Measurements from ENCODE around the gene AFAP1L2. TPM values are rescaled to one million over a fixed set of nuclear protein-coding genes. Genes with fewer than 3 reads are reported as not detected.

The AFAP1L2 gene
- total RNA-seq, 2 donors from 2014 or later = 10.5 to 17.9 TPM

DNA sequence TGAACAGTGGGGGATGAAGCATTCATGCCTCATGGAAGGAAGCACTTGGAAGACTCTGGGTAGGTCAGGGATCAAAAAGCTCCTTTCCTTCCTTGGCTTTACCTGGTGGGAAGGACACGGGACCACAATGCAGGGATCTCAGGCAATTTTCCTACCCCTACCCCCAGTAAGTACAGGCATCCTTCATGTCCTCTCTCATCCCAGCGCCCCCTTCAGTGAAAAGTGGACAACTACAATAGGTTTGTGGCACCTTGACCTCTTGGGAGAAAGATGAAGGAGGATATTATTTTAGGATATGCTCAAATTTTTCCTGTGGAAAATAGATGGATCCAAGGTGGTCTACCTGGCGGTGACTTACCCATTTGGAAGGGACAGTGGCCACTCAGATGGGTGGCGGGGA is 16.5 kb downstream of the AFAP1L2 start:
- intact Hi-C loops (cut with DNase I) = no loop called here
- Histone ChIP-seq H3K4me1 (peaks cover 7% of the 10 kb centered on the region), H3K27ac (no peak overlapping the region), H3K27me3 (no peaks in the 10 kb centered on the region), H3K9me3 (no peaks in the 10 kb centered on the region), H3K36me3 (replicated peaks in 1 of 2; ENCODE audit: insufficient read depth in 1 of 2, low read depth in 2 of 2) (no peaks in the 10 kb centered on the region), H3K4me3 (no peak overlapping the region)
- DNase-seq (no peak), ATAC-seq (no peak)
- WGBS, 2 donors = 76 to 81% methylated on average over 4 of the region's 4 CpGs
- no peak for TF ChIP-seq CTCF (IDR thresholded peaks at IDR 0.05)
- TF ChIP-seq POLR2A (IDR thresholded peaks at IDR 0.05) = no peak

DNA sequence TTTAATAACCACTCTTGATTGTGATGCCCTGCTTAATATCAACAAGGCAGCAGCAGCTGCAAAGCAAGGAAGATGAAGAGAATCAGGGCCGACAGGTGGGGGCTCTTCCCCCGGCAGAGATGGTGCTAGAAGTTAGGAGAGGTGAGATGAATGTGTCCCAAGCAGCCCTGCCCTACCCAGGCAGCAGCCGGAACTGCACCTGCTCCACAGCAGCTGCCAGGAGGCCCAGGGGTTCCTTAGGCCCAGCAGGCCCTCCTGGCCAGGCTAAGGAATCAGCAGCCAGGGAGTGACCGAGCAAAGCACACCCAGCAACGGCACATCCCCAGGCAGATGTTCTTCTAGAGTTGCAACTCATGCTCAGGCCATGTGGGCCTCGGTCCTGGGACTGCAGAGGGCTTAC is 17.9 kb downstream of the AFAP1L2 start:
- intact Hi-C loops (cut with DNase I) = no loop called here
- no peak overlapping the region for H3K27ac ChIP-seq
- peaks cover 7% of the 10 kb centered on the region for H3K4me1 ChIP-seq
- no peaks in the 10 kb centered on the region for H3K27me3 ChIP-seq
- no peaks in the 10 kb centered on the region for H3K9me3 ChIP-seq
- TF ChIP-seq CTCF (IDR thresholded peaks at IDR 0.05) = no peak
- TF ChIP-seq POLR2A (IDR thresholded peaks at IDR 0.05) = no peak
- ATAC-seq (no peak), DNase-seq (no peak)
- 92 to 93% methylated on average over 3 to 6 of the region's 6 CpGs for WGBS, 2 donors
- no peaks in the 10 kb centered on the region for H3K36me3 ChIP-seq (replicated peaks in 1 of 2; ENCODE audit: insufficient read depth in 1 of 2, low read depth in 2 of 2)
- H3K4me3 ChIP-seq = no peak overlapping the region

- DNase-seq (no peak), ATAC-seq (no peak)
- no peaks in the 10 kb centered on the region for H3K36me3 ChIP-seq (replicated peaks in 1 of 2; ENCODE audit: insufficient read depth in 1 of 2, low read depth in 2 of 2)
- intact Hi-C loops (cut with DNase I) = no loop called here
- no peaks in the 10 kb centered on the region for H3K9me3 ChIP-seq
- 89 to 90% methylated on average over 3 of the region's 3 CpGs for WGBS, 2 donors
- H3K27me3 ChIP-seq = no peaks in the 10 kb centered on the region
- peaks cover 7% of the 10 kb centered on the region for H3K4me1 ChIP-seq
- TF ChIP-seq CTCF (IDR thresholded peaks at IDR 0.05) (no peak), POLR2A (IDR thresholded peaks at IDR 0.05) (no peak)
- no peak overlapping the region for H3K4me3 ChIP-seq
- no peak overlapping the region for H3K27ac ChIP-seq
Observed at GRCh38 chr10:114385557-114385956, 18.7 kb downstream of the AFAP1L2 start.

GRCh38 chr10:114384601-114385000 is 19.7 kb downstream of the AFAP1L2 start:
- no peaks in the 10 kb centered on the region for H3K9me3 ChIP-seq
- intact Hi-C loops (cut with DNase I) = no loop called here
- TF ChIP-seq CTCF (IDR thresholded peaks at IDR 0.05) (no peak), POLR2A (IDR thresholded peaks at IDR 0.05) (no peak)

DNA sequence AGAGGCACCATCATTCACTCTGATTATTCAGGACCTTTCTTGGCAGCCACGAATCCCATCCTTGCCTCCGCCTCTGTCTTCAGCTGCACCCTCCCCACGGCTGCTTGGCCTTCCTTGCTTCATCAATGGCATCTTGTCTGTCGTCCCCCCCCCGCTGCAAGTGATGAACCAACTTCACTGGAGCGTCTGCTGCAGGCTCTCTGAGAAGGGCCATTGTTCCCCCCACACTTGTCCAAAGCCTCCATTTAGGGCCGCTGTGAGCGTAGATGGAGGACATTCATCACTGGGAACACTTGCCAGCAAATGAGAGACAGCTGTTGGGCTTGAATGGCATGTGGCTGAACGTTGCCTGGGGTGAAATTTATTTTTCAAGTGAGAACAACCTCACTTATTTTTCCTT is 20.1 kb downstream of the AFAP1L2 start:
- no peak for ATAC-seq
- peaks cover 11% of the 10 kb centered on the region for H3K4me1 ChIP-seq

More at GRCh38 chr10:114384601-114385000, 19.7 kb downstream of the AFAP1L2 start:
- H3K36me3 ChIP-seq (replicated peaks in 1 of 2; ENCODE audit: insufficient read depth in 1 of 2, low read depth in 2 of 2) = no peaks in the 10 kb centered on the region
- 89 to 93% methylated on average over 5 of the region's 5 CpGs for WGBS, 2 donors
- H3K4me3 ChIP-seq = no peak overlapping the region
- peaks cover 14% of the 10 kb centered on the region for H3K4me1 ChIP-seq
- ATAC-seq = no peak
- H3K27ac ChIP-seq = no peak overlapping the region
- H3K27me3 ChIP-seq = no peaks in the 10 kb centered on the region
- no peak for DNase-seq

More for the DNA sequence above, 20.1 kb downstream of the AFAP1L2 start:
- H3K9me3 ChIP-seq = no peaks in the 10 kb centered on the region
- TF ChIP-seq CTCF (IDR thresholded peaks at IDR 0.05) (no peak), POLR2A (IDR thresholded peaks at IDR 0.05) (no peak)
- H3K36me3 ChIP-seq (replicated peaks in 1 of 2; ENCODE audit: insufficient read depth in 1 of 2, low read depth in 2 of 2) = no peaks in the 10 kb centered on the region
- H3K27ac ChIP-seq = no peak overlapping the region
- no peaks in the 10 kb centered on the region for H3K27me3 ChIP-seq
- no peak for DNase-seq
- intact Hi-C loops (cut with DNase I) = no loop called here
- 78 to 83% methylated on average over 9 of the region's 9 CpGs for WGBS, 2 donors
- H3K4me3 ChIP-seq = no peak overlapping the region

Data from body of pancreas (tissue), 4 donors.